Effector CD4-positive, alpha-beta T cell (primary cell): ENCODE results near the gene RIPOR3.

Experiments
- DNase-seq: peaks from one replicate; pipeline ENCODE4 v3.0.0-alpha.2; 2020

RIPOR3 gene

DNA sequence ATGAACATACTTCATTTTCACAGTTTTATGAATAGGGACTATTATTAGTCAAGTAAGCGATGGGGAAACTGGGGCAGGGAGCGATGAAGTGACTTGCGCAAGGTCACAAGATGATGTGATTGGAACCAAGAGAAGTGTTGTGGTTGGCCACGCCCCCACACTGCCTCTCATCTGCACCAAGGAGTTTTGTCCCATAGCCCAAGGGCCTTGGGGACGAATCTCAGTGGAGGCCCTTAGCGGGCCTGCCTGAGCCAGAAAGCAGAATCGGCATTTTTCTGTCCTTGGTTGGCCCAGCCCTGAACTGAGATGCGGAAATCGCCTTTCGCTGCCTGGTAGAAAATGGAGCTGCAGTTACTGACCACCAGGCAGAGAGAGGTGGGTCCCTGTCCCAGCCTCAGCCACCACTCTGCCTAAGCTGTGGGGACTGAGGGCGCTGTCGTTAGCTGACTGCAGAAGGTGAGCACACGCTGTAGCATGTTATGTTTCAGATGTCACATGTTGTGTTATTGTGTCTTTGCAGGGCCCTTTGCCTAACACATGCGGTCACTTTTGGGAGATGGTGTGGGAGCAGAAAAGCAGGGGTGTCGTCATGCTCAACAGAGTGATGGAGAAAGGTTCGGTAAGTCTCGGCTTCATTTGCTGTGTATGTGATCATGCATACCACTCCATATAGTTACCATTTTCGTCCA lies 123.3 kb downstream of the RIPOR3 start:
- no peak for DNase-seq

DNA sequence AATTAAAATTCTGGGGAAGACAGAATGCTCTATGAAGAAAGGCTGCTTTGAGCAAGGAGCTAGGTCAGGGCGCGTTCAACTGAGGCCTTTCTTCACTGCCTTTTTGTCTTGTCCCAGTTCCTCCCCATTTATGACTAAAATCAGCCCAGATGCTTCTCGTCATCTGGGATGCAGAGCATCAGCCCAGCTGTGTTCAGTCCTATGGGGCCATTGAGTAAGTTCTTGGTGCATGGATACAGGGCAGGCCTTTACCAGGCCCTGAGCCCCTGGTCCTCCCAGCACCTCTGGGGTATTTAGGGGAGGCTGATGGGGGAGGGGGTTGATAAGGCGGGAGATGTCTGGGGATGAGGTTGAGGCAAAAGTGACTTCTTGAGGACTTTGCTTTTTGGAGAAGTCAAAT lies 125.5 kb downstream of the RIPOR3 start:
- DNase-seq: no peak

DNA sequence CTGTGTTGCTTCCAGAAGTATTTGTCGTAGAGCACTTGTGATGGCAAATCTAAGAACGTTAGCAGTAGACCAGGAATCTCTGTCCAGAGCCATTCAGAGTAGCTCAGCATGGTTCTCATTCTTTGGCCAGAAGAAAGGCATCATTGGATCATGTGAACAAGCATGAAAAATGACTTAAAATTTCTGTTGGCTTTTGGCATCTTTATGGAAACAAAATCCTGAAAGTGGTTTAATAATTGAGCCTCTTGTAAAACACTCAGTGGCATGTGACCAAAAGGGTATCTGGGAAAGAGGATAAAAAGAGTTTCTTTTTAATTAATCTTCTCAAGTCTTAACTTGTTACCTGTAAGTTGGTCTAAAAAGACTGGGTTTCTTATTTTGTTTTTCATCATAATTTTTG lies 126.0 kb downstream of the RIPOR3 start:
- no peak for DNase-seq

DNA sequence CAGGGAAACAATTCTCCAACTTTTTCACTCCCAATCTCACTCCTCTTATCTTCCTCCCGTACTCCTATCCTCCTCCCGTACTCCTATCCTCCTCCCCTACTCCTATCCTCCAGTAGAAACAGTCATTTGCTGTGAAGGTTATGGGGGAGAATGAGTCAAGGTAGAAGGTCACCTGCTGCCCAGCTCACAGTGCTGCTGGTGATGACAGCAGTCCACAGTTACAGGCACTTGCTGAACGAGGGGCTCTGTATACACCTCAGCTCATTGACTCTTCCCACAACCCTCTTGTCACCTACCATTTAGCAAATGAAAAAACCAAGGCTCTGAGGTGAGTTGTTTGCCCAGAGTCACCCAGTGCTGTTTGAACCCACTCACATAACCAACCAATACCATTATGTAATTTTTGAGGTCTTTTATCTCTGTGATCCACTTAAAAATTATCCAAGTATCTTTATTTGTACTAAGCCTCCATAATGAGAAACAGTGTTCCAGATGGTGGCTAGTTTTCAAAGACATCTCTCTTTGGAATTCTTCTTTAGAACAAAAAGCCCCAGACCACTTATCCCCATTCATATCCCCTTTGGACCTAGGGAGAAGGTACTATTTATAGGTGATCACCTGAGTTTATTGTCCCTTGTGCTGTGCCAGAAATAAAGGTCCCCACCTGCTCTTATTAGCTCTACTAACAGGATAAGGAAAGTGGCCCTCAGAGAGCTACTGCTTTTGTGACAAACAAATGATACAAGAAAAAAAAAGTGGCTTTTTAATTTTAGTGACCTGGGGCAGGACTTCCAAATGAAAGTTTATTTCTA lies 128.0 kb downstream of the RIPOR3 start:
- no peak for DNase-seq

DNA sequence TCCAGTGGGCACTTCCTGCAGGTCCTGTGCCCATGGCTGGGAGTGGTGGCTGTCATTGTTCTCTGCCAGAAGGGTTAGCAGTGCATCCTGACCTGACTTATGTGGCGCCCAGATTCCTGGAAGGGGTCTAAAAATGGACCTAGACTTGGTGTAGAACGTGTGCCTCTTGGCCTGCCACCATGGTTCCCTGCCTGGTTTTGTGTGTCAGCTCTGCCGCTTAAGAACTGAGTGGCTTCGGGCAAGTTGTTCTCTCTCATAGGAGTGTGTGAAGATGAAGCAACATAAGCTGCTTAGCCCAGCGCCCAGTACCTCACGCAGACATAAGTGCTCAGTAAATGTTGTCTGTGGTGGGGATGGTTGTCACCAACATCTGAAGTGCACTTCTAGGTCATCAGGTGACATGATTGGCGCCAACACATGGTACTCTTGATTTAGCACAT lies 129.1 kb downstream of the RIPOR3 start:
- no peak for DNase-seq

DNA sequence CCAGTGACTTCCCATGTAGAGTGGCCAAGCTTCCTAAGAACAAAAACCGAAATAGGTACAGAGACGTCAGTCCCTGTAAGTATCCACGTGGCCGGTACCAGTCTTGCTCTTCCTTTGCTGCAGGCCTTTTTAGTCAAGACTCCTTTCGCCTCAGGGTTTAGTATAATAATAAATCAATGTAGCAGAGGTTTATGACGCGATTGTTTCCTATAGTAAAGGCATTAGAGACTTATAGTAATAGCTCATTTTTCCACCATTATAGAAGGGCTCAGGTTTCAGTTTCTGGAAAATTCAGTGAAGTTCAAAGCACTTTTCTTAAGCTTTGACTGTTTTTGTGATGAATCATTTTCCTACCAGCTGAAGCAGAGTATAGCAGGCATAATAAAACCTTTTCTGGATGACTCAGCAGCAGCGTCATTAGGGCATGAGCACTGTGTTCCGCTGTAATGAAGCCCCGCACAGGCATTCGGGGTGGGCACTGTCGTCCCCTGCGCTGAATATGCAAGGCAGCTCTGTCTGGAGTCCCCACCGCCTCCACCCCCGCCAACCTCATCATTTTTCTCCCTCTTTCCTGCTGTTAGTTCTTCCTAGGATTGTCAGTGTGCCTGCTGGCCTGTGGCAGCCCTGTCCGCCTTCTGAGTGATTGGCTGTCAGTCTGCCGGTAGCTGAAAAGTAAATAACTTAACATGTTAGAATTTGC lies 129.8 kb downstream of the RIPOR3 start:
- no peak for DNase-seq

DNA sequence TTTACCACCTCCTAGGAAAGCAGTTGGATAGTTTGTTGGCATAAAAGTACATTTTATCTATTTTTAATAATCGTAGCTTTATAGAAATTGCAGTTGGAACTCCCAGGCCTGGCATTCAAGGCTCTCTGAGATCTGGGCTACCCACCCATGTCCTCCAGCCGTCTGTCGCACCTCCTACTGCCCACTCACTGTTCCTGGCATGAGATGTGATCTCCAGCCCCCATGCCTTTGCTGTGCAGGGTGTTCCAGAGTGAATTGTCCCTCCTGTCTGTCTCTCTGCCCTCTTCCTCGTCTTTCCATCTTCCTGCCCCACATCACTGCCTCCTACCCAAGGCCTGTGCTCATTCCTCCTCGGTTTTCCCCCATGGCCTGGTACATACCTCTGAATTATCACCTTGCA lies 130.5 kb downstream of the RIPOR3 start:
- DNase-seq: no peak

DNA sequence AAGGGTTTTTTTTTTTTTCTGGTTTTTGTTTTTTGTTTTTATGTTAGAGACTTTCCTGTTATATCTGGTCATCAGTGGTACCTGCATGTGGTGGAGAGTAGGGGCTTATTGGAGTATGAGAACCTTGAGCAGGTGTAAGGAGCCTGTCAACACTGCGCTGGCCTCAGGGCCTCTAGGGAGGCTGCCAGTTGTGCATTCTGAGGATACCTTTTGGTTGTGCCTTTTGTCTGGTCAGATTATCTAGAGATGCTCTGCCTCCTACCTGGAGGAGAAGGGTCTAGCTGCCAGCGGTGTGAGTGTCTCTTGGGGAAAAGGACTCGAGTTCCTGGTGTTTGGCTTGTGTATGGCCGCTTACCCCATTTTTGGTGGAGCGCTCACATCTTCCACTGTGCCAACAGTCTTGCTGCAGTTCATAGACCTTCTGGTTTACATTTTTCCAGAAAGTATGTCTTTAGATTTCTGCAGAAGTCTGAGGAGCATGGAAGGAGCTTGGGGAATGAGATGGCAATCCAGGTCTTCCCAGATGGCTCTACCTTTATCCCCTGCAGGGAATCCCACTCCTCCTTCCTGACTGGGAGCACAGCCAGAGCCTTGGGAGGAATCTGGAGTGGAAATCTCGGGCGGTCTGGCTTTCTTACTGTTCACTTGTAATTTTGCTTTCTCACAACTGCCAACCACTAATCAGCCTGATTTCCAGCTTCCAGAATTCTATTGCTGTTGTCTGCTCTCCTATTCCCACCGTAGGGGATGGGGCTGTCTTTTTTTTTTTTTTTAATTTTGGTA lies 131.3 kb downstream of the RIPOR3 start:
- DNase-seq: no peak

DNA sequence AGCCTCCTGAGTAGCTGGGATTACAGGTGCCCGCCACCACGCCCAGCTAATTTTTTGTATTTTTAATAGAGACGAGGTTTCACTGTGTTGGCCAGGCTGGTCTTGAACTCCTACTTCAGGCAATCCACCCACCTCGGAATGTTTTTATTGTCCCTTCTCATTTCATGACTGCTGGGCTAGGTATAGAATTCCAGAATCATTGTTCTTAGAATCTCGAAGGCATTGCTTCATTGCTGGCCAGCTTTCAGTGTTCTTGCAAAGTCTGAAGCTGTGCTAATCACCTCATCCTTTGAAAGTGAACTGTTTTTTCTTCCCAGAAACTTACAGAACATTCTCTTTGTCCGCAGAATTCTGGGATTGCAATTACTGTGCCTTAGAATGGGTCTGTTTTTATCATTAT lies 132.2 kb downstream of the RIPOR3 start:
- DNase-seq: no peak

DNA sequence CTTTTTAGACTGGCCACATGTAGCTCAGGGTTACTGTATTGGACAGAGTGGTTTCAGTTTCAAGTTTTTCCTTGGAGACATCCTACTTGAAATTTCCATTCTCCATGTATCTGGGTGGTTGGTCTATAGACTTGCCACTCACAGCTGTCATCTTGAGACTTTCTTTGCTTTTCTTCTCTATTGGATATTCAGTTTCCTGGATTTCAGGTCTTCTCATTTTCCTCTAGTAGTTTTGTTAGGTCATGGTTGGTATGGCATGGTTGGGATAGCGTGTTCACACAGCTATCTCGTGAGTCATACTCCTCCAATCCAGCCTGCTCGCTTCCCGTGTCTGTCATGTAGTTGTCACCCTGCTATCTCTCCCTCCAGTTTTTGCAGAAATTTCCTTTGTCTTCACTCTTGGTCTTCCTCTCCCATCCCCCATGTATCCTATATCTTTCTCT lies 132.8 kb downstream of the RIPOR3 start:
- no peak for DNase-seq

DNA sequence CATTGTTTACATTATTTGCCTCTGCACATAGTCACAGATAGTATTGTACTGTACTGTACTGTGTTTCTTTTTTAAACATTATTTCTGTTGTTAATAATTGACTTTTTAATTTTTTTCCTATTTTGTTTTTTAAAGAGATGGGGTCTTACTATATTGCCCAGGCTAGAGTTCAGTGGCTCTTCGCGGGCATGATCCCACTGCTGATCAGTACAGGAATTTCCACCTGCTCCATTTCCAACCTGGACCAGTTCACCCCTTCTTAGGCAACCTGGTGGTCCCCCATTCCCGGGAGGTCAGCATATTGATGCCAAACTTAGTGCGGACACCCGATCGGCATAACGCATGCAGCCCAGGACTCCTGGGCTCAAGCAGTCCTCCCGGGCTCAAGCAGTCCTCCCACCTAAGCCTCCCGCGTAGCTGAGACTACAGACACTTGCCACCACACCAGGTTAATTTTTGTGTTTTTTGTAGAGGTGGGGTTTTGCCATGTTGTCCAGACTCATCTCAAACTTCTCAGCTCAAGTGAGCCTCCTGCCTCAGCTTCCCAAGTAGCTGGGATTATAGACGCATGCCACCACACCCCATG lies 133.7 kb downstream of the RIPOR3 start:
- no peak for DNase-seq

DNA sequence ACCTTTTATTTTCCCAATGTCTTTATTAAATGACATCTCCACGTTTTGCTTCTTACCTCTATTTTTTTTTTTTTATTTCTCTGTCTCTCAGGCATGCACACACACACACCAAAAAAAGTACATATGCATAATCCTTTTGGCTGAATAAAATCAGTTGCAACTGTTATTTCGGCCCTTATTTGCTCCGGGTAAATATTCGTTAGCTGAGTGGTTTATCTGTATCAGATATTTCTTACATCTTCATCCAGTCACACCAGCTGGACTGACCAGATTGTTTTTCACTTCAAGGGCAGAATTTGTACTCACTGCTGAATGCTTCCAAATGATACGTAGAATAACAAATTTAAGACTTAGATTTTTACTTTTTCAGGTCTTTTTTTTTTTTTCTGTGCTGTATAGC lies 135.7 kb downstream of the RIPOR3 start:
- DNase-seq: no peak

DNA sequence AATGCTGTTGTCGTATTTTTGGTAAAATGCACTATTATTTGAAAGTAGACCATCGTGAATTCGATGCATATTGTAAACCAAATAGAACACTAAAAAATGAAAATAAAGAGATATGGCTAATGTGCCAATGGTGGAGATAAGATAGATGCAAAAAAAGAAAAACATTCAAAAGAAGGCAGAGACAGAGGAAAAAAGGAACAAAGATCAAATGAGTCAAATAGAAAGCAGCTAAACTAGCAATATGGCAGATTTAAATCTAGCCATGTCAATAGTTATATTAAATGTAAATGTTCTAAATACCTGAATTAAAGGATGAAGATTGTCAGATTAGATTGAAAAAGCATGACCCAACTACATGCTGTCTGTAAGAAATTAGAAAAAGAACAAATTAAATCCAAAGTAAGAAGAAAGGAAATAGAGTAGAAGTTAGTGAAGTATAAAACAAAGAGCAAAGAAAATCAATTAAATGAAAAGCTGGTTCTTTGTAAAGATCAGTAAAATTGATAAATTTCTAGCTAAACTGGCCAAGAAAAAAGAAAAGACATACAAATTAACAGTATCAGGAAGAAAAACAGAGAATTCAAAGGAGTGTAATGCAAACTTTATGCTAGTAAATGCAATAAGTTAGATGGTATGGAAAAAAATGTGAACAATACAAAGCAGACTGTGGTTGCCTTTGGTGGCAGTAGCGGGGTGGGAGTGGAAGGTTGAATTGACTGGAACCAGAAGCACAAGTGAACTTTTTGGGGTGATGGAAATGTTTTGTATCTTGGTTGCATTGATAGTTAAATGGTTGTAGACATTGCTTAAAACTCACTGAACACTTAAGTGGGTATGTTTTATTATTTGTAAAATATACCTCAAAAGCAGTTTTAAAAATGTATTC lies 136.4 kb downstream of the RIPOR3 start:
- no peak for DNase-seq

DNA sequence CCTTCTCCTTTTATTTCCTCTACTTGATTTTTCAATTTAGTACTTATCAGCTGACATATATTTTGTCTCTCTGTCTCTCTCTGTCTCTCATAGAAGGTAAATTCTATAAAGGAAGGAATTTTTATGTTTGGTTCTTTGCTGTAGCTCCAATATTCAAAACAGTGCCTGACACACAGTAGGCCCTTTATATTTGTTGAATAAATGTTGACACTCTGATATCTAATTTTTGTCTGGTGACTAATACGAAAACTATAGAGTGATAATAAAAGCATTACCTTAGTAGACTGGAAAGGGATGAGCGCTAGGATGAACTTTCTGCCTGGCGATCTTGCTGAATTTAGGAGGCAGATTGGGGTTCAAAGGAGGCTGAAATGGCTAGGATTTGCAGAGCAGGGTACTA lies 138.4 kb downstream of the RIPOR3 start:
- no peak for DNase-seq

DNA sequence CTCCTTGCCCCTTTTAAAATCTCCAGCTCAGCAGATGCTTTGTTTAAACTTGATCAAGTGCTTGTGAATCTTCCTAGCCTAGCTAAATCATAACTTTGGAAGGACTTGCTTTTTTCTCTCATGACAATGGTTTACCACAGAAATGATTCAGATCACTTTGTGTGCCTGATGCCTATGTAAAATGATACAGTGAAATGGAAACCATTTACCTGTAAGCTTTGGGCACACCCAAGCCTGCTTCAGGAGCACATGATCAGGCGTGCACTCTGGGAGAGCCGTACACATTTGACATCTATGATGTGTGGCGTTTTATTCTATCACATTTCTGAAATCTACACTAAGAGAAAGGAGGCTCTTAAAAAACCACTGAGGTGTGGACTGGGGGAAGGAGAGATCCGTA lies 140.1 kb downstream of the RIPOR3 start:
- no peak for DNase-seq

DNA sequence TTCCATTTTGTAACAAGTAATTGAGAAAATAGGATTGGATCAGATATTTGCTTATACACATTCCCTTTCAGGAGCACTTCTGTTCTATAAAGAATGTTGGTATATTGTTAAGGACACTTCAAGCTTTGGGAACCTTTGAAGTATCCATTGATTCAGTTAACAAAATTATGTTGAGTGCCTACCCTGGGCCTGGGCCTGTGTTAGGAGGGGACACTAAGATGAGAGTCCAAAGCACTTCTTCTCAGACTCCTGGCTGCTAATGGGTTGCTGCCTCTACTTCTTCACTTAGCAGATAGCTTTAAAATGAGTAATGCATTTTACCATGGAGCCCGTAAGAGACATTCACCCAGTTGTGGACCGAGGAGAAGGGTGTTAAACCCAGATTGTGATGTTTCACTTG lies 140.8 kb downstream of the RIPOR3 start:
- no peak for DNase-seq

DNA sequence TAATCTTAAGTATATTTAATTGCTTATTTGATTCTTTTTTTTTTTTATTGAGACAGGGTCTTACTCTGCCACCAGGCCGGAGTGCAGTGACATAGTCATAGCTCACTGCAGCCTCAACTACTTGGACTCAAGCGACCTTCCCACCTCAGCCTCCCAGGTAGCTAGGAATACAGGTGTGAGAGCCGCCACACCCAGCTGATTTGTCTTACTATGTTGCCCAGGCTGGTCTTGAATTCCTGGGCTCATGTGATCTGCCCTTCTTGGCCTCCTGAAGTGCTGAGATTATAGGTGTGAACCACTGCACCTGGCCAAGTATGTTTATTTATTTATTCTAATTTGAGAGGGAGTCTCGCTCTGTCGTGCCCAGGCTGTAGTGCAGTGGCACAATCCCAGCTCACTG lies 142.9 kb downstream of the RIPOR3 start:
- no peak for DNase-seq

DNA sequence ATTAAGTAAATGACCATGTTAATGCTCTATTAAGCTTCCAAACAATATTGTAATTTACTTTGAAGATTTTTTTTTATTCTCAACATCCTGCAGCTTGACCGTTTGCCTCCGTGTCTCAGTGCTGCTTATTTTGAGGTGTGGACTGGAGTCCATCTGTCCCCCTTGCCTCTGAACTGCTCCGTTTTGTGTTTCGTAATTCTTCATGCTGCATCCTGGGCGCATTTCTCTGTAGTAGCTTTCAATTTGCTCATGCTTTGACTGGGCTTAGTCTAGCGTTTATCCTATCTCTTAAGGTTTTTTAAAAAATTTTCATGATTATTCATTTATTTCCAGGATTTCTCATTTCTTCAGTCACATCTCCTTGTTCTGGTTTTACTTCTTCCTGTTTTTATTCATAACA lies 143.4 kb downstream of the RIPOR3 start:
- no peak for DNase-seq

DNA sequence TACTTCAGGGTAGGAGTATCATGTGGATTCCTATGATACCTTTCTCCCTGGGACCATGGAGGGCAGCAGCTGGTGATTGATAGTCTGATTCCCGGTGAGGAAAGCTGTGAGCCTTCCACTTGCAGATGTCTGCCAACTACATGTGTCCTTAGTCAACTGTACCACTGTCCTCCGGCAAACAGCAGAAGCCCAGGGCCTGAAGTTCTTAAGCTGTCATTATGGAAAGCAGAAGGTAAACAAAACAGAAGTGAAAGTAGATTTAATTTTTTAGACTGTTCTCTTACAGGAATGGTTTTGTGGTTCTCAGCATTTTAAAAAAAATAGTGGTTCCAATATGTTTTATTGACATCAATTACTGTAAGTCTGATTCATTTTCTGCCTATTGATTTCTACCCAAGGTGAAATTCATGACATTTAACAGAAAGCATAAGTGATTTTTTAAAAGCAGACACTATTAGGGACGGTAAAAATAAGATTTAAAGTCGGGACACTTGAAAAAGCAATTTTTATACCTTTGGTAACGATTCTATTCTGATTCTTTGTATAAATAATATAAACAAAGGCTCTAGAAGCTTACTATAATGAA lies 144.5 kb downstream of the RIPOR3 start:
- DNase-seq: no peak

DNA sequence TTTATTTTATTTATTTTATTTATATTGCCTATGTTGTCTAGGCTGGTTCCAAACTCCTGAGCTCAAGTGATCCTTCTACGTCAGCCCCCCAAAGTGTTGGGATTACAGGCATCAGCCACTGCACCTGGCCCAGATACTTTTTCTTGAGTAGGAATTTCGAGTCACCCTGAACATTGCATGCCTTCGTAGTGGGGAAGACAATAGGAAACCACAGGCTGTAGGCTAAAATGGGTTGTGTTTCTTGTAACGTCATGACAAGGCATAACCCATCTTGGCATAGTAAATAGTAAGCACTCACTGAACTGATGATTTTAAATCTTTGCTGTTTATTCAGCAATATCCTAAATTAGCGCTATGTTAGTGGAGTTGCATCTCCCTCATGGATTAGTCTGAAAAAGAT lies 146.2 kb downstream of the RIPOR3 start:
- no peak for DNase-seq

DNA sequence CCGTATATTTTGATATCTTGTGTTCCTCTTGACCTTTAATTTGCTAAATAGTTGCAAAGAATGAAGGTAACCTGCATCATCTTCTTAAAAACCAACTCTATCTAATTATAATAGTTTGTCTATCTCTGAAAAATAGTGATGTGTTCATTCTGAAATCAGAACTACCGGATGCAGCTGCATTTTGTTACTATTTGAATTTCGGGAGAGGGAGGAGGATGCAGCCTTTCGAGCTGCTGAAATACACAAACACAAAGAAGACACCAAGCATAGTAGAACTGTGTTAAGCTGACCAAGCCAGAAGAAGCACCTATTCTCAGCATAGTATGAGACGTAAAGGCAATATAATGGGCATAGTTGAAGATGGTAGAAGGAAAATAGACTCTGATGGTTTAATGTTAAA lies 148.0 kb downstream of the RIPOR3 start:
- DNase-seq: no peak
